ENCODE measurements around the gene SPPL2B.

SPPL2B gene

DNA sequence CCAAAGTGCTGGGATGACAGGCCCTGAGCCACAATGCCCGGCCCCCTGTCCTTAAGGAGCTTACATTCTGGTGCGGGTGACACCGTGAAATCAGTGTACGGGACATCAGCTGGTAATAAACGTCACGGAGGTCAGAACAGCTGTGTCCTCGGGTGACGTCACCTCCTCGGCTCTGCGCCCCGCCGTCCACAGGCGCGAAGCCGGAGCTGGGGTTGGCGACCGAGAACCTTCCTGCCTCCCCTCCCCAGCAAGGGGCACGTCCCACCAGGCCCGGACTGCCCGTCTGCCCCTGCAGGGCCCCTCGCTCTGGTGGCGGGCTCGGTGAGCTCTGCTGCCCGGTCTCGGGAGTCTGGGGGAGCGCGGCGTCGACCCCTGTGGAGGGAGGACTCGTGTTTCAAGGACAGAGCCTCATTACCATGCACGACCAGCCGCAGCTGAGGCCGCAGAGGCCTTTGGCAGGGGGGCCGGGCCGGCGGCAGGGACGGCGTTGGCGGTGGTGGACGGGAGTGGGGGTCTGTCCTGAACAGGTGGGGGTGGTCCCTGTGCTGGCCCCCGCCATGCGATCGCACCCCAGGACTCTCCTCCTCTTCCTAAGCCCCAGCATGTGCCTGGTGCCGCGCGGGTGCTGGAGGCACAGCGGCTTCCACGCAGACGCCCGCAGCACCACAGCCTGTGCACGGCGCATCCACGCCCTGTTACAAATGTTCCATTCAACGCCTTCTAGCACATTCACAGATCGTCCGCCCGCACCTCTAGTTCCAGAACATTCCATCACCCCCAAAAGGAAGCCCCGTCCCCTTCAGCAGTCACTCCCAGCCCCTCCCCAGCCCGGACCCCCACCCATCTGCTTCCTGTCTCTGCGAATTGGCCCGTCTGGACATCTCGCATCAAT, 25.9 kb upstream of the SPPL2B start:
- no peak for DNase-seq

DNA sequence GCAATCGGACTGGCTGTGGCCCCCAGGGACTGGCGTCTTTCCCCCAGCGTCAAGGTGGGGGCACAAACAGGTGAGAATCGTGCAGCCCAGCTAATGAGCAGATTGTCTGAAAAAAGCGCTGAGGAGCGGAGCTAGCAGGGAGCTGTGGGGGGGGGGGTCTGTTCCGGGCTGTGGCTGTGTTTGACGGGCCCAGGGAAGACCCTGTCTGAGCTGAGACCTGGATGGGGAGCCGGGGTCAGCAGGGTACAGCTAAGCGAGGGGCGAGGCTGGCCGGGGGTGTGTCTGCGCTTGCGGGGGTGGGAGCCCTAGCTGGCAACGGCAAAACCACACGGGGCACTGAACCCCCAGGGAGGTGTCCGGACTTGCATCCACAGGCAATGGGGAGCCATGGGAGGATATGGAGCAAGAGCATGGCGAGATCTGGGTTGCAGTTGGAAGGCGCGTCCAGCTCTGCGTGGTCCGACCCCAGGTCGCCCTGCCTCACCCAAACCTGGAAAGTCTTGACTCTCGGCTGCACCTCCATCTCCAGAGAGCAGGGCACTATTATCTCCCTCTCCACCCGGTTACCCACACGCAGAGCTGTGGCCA, 25.2 kb upstream of the SPPL2B start:
- no peak for DNase-seq

DNA sequence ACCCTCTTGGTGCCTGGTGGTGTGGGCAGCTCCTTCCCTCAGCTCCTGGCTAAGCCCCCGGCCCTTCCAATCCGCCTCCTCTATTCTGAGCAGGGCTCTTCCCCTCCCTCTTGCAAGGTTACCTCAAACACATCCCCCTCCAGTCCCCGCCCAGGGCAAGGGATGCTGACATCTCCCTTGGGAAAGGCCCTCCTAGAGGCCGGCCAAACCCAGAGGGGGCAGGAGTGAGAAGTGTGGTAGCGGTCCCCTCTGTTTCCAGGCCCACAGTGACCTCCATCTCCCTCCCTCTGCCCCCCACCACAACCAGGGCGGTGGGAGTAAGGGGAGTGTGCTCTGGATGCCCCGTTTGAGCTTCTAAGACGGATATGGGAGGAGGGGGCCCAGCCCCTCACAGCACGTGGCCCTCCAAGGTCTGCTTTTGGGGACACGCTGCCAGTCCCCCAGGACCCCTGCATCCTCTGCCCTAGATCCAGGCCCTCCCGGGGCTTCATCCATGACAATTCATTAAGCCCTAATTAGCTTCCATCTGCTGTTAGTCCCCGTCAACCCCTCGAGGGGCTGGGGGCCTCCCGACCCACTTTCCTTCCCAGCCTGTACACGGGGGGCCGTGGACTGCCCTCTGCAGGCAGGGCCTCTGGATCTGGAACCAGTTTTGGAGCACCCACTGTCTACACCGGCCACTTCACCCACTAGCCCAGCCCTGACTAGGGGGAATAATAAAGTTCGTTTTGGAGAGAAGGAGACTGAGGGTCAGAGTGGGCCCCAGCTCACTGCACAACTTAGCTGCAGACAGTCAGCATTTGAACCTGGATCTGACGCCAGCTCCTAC, 22.8 kb upstream of the SPPL2B start:
- DNase-seq: no peak

DNA sequence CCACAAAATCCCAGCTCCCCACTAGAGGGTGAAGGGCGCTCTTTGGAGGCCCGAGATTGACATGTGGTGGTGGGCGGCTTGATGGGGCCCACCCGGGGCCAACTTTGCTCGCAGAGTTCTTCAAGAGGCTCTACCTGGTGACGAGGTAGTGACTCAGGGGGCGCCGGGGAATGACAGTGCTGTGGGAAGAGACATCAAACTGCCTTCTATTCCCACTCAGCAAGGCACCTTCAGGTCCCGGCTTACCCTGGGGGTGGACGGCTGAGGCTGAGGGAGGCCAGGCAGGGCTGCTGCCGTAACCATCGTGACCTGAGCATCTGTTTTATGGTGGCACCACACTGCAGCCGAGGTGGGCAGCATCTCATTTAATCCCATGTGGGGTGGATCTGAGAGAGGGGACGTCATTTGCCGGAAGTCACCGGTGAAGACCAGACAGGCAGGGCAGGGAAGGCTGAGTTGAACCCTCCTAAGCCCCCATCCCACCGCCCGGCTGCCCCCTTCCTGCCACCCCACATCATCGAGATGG, 22.1 kb upstream of the SPPL2B start:
- DNase-seq: no peak

DNA sequence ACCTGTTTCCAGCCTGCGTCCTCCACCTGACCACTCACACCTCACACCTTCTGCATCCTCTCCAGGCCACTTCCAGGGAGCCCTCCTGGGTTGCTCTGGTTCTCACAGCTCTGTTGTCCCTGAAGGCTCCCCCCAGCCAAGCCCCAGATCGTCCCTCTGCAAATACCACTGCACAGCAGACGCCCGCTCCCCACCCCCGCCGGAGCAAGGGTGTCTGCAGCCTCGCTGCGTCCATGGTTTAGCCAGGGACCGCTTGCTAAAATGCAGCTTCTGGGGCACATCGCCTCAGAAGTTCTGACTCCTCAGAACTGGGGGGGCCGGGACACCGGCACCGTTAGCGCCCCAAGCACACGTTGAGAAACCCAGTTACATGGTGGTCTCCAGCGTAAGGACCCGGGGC, 21.5 kb upstream of the SPPL2B start:
- no peak for DNase-seq

DNA sequence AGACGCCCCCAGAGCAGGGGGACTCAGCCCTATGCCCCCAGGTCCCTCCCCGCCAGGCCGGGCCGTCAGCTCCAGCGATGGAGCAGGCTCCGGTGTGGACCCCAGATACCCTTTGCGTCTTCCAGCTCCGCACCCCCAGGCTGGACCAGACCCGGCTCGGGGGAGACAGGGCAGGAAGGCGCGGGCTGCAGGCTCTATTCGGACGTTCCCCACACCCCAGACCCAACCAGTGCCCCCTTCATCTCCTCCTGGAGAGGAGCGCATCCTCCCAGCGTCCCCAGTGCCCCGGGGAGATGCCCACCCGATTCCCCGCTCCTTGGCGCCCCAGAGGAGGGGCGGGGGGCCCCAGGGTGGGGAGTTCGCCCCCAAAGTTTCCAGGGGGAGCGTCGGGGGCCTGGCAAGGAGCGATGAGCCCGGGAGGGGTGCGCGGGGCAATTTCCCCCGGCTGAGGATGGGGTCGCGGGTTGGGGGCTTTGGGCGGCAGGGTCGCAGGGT, 20.9 kb upstream of the SPPL2B start:
- no peak for DNase-seq

DNA sequence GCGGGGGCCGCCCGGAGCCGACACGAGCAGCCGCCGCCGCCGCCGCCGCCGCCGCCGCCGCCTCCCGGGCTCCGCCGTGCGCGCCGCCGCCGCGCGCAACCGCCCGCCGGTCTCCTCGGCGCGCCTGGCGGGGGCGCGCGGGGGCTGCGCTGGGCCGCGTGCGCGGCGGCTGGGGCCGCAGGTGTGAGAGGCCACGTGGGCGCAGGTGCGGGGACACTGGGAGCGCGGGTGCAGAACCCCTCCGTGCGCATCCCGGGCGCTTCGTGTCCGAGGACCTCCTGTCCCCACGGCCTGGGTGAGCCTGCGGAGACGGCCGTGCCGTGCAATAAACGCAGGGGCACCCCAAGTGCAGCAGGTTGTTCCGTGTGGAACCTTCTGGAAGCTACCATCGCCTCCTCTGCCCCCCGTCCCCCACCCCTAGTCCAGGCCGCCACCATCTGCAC, 20.3 kb upstream of the SPPL2B start, which contains the start of gene LINGO3:
TSS of gene LINGO3 (minus strand) at position 41 of the 443 bp plus-strand sequence. CDS start 16,378 bp downstream, outside the sequence.
- DNase-seq: no peak

DNA sequence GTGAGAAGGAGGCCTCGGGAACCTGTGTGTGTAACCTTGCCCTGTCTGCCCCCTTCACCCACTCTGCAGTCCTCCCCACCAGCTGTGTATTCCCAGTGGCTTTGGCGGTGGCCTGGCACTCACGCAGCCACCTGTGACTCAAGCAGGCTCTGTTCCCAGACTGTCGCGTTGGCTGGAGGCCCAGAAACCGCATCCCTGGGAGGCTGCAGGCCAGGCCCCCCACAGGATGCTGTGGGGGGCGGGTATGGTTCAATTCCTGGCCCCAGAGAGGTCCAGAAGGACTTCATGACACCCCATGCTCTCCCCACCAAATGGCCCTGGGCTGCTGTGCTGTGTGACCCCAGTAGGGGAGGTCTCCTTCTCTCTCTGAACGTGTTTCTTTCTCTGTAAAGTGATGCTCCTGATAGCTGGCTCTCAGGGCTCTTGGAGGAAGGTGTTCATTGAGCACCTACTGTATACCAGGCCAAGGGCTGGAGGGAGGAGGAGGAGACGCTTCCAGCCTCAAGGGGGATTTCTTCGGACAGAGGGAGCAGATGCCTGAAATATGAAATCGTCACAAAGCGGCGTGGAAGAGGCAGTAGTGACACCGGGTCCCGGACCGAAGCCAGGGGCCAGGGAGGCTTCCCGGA, 18.6 kb upstream of the SPPL2B start:
- DNase-seq: no peak

DNA sequence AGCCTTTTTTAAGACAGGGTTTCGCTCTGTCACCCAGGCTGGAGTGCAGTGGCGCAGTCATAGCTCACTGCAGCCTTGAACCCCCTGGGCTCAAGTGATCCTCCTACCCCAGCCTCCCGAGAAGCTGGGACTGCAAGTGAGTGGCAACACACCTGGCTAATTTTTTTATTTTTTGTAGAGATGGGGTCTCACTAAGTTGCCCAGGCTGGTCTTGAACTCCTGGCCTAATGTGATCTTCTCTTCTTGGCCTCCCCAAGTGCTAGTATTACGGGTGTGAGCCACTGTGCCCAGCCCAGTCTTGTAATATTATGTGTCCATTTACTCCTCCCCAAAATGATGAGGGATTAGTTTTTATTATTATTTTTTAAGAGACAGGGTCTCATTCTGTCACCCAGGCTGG, 17.4 kb upstream of the SPPL2B start:
- no peak for DNase-seq

DNA sequence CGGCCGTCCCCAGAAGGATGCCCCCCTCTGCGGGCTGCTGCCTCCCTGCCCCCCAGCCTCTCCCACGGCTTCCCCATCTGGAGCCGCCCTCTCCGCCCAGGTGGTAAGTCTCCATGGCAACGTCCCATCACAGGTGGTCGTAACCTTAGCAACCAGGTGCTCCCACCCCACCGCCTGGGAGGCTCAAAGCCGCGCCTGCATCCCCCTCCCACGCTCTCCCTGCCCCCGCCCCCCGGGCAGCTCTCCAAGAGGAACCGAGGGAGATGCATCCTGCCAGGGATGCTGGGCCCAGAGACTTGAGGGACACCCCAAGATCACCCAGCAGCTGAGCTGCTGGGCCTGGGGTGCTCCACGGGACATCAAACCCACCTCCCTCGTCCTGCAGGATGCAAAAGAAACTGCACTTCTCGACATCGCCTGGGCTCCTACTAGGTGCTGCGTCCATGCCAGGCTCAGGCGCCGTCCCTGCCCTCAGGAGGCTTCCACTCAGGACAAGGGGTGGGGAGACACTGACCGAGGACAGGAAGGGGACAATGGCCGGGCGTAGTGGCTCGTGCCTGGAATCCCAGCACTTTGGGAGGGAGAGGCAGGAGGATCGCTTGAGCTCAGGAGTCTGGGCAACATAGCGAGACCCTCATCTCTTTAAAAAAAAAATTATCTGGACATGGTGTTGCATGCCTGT, 15.5 kb upstream of the SPPL2B start:
- DNase-seq: no peak

DNA sequence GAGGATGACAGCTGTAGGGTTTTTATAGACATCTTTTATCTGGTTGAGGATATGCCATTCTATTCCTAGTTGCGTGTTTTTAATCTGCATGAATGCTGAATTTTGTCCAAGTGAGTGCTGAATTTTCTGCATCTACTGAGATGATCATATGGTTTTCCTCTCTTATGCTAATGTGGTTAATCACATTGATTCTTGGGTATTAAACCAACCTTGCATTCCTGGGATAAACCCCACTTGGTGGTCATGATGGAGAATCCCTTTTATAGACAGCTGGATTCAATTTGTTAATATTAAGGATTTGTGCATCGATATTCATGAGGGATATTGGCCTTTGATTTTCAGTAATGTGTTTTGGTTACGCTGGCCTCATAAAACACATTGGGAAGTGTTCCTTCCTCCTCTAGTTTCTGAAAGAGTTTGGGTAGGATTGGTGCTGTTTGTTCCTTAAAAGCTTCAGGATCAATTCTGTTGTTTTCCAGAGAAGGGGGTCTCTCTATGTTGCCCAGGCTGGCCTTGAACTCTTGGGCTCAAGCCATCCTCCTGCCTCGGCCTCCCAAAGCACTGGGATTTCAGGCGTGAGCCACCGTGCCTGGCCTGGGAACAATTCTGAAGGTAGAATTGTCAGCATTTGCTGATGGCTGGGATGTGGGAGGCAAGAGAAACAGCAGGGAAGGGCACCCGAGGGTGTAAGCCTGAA, 13.2 kb upstream of the SPPL2B start:
- no peak for DNase-seq

DNA sequence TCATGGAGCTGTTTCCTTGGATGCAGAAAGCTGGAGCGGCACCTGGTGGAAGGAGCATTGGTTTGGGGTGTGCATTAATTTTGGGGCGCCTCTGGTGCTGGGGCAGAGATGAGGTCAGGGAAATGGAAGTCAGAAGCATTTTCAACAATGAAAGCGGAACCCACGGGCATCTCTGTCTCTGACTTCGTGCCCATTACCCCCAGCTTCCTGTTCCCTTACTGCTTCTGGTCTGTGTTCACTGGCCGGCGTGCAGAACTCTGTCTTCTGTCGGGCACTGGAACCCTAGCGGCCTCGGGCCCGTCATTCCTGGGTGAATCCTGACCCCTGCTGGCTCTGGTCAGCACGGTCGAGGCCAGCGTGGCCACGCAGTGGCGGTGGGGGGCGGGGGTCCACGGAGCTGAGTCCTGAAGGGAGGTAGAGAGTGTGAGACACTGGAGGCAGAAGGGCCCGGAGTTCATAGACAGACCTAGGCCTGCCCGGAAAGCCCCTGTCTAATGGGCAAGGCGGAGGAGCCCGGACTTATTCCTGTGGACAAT, 12.6 kb upstream of the SPPL2B start:
- peak; percentile 69 for DNase-seq

DNA sequence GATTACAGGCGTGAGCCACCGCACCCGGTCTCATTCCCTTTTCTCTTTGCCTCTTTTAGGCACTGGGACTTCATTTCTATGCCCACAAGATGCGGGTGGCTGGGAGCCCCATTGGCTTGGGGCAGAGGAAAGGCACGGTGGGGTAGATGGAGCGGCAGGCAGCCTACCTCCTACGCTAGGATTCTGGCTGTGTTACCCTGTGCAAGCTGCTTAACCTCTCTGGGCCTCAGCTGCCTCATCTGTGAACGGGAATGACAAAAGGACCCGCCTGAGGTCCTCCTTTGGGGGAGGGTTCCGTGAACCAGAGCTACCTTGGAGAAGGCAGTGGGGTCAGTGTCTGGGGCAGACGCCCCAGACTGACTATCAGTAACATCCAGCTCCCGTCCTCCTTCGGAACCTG, 11.2 kb upstream of the SPPL2B start:
- DNase-seq: no peak

DNA sequence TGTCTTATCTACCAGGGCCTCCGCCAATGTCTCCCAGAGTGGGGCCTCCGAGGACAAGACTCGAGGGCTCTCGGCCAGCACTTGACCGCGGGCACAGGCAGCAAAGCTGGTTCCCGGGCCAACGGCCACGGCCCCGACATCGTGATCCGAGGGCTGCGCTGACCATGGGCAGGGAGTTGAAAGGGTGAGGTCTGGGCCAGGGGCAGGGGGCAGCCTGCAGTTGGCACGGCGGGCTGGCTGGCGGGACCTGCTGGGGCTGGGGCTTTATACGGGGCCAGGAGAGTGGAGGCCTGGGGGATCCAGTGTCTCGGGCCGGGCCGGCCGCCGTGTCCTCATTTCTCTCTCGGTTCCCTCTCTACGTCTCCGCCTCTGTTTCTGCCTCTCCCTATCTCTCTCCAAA, 10.7 kb upstream of the SPPL2B start:
- no peak for DNase-seq

DNA sequence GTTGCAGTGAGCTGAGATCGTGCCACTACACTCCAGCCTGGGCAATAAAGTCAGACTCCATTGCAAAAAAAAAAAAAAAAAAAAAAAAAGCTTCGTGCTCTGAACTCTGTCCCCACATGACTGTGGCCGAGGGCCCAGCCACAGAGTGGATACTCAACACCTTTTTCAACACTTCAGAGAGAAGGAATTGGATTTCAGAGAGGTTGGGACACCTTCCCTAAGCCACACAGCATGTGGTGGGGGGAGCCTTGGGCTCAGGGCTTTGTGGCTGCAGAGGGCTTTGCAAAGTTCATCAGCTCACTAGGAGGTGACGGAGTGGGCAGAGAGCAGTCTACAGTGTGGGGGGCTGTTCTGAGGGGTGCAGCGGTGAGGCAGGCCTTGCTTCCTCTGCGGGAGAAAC, 9.6 kb upstream of the SPPL2B start:
- DNase-seq: no peak

DNA sequence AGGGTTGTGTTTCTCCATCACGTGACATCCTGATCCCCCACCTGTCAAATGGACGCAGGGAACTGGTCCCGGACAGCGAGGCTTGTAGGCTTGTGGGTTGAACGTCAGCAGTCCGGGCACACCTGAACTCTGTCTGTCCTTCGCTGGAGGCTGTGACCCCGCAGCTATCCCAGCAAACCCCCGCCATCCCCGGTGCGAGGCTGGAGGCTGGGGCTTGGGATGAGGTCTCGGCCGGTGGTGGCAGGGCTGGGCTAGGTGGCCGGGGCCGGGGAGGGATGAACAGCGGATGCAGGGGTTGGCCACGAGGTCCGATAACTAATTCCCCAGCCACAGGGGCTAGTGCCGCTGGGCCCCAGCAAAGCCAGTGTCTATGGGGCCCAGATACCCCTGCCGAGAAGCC, 8.9 kb upstream of the SPPL2B start:
- no peak for DNase-seq

DNA sequence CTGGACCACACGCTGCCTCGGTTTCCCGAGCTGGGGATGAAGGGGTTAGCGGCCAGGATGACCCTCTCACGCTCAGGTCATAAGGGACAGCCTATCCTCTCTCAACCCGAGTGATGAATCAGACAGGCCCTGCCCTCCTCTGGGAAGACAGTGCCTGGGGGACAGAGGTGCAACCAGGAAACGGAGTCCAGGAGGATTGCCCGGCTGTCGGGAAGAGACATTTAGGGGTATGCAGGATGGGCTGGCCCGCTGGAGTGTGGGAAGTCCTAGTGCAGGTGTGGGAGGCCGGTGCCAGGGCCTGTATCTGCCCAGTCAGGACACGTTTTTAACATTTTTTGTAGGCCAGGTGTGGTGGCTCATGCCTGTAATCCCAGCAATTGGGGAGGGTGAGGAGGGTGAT, 8.4 kb upstream of the SPPL2B start:
- DNase-seq: no peak

DNA sequence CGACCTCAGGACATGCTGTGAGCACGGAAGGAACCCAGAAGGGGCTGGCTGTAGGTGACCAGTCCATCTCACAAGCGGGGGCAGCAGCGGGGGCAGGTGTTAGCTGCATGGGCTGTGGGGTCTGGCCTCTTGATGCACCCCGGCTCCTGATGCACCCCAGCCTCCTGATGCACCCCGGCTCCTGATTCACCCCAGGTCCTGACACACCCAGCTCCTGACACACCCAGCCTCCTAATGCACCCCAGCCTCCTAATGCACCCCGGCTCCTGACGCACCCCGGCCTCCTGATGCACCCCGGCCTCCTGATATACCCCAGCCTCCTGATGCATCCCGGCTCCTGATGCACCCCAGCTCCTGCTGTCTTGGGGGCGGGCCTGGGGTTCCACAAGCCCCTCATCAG, 7.5 kb upstream of the SPPL2B start:
- no peak for DNase-seq

DNA sequence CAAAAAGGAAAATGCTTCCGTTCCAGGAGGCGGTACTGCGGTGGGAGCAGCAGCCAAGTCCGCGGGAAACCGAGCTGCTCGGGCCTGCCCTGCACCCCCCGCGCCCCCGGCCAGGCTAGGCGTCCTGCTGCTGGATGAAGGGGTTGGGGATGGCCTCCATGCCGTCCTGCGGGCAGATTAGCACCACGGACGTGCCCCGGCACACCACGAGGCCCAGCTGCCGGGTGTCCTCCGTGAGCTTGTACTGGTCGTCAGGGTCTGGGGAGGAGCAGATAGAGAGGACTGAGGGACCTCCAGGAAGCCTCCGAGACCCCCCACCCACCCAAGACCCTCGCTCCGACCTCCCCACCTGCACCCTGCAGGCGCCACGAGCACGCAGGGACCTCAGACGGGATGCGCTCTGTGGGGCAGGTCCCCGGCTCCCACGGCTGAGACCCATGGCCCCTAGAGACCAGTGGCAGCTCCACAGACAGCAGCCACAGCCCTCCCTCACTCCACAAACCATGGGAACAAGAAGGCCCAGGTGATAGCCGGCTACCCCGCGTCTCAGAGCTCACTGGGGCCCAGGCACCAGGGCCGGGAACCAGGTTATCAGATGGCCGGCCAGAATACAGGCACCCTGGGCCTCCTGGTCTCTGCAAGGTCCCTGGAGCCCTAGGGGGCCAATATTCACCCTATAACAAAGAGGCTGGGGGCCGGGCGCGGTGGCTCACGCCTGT, 6.8 kb upstream of the SPPL2B start:
- no peak for DNase-seq

DNA sequence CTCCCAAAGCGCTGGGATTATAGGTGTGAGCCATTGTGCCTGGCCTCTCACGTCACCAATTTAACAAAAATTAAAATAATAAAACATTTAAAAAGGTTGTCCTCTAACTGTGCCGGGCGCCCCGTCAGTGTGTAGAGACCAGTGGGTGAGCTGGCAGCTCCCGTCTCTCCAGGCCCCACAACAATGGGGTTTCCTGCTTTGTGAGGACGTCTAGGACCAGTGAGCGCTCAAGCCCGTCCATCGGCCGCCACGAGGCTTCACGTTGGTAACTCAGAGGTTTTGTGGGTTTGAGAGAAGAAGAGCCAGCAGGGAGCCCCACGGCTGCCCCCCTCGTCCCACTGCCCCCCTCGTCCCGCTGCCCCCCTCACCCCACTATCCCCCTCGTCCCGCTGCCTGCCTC, 4.8 kb upstream of the SPPL2B start:
- DNase-seq: no peak

Measured in 8988T (cell line).